Amniotic epithelial cell (primary cell): ENCODE measurements around the gene LGALS4.
"Not testable (repeated sequence)": the region's sequence is repeated elsewhere in the genome, so short reads cannot be mapped to it uniquely, and the experiment has no call there.

Source experiments
- DNase-seq: peaks from one replicate; pipeline ENCODE4 v3.0.0-alpha.2; 2010; ENCODE audit warnings: low read depth

LGALS4 gene

DNA sequence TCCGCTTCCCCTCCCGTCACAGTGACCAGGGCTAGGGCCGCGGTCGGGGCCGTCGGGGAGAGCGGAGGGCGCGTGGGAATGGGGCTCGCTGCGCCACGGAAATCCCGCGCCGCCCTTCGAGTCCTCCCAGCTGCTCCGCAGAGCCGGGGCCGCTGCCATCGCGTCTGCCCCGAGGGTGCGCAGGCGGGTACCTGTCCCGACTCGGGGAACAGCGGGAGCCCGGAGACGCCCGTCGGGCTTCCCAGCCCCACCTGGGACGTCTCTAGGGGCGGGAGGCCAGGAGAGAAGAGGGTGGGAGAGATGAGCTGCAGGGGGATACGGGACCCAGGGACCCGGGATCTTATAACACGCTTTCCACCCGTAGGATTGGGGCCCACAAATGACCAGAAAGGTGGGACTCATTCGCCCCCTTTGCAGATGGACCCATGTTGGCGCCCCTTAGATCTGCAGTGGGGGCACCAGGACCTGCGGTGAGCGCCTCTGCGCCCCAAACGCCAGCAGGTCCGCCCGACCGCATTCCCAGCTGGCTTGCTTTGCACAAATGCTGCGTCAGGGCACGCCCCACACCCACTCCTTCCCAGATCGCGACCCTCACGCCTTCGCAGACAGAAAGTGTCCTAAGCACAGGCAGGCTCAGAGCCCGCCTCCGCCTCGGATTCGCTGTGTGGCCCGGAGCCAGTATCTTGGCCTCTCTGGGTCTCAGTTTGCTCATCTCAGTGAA, 42.4 kb downstream of the LGALS4 start:
- not testable (repeated sequence) for DNase-seq

DNA sequence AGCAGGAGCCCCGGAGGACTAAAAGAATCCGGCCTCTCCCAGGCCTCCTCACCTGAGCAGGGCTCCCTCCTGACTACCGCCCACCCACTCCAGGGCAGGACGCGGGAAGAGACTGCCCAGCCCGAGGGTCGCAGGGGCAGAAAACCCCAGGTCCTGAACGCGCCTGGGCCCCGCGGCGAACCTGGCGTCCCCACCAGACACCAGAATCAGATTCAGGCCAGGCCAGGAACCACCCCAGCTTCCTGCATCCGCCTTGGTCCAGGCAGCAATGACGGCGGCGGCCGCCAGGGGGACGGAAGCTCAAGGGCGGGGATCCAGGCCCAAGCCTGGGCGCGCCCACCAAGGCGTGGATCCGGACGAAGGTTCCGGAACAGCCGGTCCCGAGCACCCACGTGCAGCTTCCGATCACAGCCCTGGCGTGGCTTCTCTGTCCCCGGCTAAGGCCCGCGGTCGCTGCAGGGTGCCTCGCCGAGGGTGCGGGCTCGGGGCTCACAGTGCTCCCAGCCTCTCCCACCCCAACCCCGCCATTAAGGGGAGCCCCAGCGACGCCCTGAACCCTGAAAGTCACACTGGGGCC, 43.0 kb downstream of the LGALS4 start:
- DNase-seq: peak; percentile 64

DNA sequence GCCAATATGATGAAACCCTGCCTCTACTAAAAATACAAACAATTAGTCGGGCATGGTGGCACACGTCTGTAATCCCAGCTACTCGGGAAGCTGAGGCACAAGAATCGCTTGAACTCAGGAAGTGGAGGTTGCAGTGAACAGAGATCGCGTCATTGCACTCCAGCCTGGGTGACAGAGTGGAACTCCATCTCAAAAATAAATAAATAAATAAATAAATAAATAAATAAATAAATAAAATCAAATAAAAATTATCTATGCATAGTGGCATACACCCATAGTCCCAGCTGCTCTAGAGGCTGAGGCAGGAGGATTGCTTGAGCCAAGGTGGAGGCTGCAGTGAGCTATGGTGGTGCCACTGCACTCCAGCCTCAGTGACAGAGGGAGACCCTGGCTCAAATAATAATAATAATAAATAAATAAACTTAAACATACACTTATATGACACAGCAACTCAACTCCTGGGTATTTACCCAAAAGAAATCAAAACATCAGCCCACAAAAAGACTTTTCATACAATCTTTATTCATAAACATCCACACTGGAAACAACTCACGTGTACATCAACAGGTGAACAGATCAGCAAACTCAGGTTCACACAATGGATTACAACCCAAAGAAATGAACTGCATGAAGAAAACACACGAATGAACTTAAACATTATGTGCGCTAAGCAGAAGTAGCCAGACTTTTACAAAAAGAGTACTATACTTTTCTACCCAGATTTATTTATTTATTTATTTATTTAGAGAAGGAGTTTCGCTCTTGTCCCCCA, 46.3 kb downstream of the LGALS4 start:
- no peak for DNase-seq

DNA sequence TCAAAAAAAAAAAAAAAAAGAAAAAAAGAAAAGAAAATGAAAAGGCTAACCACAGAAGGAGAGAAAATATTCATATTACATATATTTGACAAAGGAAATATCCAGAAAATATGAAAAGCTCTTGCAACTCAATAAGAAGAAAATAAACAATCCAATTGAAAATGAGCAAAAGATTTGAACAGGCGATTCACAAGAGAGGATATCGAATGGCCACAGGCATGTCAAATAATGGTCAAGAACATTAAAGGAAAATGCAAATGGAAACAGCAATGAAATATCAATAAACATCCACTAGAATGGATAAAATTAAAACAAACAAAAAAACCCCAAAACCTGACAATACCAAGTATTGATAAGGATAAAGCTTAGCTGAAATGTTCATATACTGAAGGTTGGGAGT, 47.5 kb downstream of the LGALS4 start:
- DNase-seq: no peak

DNA sequence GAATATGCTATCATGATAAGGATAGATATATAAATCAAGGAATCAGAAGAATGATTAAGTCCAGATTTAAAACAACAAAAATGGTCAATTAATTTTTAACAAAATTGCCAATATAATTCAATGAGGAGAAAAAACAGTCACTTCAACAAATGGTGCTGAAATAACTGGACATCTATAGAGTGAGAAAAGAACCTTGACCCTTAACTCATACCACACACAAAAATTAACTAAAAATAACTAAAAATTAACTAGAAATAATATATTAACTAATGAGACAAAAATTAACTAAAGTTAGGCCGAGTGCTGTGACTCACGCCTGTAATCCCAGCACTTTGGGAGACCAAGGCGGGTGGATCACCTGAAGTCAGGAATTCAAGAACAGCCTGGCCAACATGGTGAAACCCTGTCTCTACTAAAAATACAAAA, 48.9 kb downstream of the LGALS4 start:
- DNase-seq: no peak

DNA sequence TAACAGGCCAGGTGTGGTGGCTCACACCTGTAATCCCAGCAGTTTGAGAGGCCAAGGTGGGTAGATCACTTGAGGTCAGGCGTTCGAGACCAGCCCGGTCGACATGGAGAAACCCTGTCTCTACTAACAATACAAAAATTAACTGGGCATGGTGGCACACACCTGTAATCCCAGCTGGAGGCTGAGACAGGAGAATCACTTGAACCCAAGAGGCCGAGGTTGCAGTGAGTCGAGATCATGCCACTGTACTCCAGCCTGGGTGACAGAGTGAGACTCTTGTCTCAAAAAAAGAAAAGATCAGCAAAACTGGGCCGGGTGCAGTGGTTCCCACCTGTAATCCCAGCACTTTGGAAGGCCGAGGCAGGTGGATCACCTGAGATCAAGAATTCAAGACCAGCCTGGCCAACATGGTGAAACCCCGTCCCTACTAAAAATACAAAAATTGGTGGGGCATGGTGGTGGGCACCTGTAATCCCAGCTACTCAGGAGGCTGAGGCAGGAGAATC, 50.8 kb downstream of the LGALS4 start:
- not testable (repeated sequence) for DNase-seq

DNA sequence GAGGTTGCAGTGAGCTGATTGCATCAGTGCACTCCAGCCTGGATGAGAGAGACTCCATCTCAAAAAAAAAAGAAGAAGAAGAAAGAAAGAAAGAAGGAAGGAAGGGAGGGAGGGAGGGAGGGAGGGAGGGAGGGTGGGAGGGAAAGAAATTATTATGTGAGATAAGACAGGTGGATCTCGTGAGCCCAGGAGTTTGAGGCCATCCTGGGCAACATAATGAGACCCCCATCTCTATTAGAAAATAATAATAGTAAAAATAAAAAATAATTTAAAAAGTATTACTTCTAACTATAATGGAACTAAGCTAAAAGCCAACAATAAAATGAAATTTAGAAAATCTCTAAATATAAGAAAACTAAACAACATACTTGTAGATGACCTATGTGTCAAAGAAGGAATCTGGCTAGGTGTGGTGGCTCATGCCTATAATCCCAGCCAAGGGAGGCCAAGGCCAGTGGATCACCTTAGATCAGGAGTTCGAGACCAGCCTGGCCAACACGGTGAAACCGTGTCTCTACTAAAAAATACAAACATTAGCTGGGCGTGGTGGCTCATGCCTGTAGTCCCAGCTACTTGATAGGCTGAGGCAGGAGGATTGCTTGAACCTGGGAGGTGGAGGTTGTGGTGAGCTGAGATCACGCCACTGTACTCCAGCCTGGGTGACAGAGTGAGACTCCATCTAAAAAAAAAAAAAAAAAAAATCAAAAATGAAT, 51.8 kb downstream of the LGALS4 start:
- not testable (repeated sequence) for DNase-seq

DNA sequence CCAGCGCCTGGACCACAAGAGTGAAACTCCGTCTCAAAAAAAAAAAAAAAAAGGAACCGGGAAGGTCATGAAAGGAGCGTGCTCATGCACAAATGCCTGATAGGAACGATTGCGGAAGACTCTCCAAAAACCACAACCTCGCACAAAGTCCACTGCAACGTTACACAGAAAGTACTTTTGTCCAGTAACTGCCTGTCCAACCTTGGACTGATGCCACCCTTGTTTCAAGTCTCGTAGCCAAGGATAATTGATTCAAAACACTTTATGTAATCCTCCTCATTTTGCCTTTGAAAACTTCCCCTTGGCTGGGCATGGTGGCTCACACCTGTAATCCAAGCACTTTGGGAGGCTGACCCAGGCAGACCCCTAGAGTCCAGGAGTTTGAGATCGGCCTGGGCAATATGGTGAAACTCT, 53.1 kb downstream of the LGALS4 start:
- DNase-seq: peak; percentile 39

DNA sequence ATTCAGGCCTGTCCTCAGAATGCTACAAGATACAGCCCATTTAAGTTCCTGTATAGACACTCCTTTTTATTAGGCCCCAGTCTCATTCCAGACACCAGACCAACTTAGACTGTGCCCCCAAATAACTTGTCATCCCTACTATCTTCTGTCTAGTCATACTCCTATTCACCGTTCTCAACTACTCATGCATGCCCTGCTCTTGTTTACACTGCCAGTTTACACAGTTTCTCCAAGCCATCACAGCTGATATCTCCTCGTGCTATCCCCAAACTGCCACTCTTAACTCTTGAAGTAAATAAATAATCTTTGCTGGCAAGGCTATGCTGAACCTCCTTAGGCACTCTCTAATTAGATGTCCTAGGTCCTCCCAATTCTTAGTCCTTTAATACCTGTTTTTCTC, 58.5 kb downstream of the LGALS4 start:
- DNase-seq: not testable (repeated sequence)

DNA sequence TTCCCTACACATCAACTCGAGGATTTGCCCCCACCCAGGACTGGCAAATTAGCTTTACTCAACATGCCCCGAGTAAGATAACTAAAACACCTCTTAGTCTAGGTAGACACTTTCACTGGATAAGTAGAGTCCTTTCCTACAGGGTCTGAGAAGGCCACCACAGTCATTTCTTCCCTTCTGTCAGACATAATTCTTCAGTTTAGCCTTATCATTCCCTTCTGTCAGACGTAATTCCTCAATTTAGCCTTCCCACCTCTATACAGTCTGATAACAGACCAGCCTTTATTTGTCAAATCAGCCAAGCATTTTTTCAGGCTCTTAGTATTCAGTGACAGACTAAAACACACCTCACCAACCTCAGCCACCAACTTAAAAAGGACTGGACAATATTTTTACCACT, 59.0 kb downstream of the LGALS4 start:
- not testable (repeated sequence) for DNase-seq
